HUDEP-2 (cell line): ENCODE results near the gene ARL5B.
A peak's percentile ranks its signal among the peaks of the same experiment; 100 is the strongest.

Experiments used
- DNase-seq, 76 experiments: peaks; one replicate each; lab custom pipeline; 2025; ENCODE audit not compliant: unreplicated experiment in 76 of 76; lab: John Stamatoyannopoulos, UW

Gene ARL5B

GRCh38 chr10:18658271-18659124 is 733 bp upstream of the ARL5B start:
- DNase-seq, result no peak

DNA sequence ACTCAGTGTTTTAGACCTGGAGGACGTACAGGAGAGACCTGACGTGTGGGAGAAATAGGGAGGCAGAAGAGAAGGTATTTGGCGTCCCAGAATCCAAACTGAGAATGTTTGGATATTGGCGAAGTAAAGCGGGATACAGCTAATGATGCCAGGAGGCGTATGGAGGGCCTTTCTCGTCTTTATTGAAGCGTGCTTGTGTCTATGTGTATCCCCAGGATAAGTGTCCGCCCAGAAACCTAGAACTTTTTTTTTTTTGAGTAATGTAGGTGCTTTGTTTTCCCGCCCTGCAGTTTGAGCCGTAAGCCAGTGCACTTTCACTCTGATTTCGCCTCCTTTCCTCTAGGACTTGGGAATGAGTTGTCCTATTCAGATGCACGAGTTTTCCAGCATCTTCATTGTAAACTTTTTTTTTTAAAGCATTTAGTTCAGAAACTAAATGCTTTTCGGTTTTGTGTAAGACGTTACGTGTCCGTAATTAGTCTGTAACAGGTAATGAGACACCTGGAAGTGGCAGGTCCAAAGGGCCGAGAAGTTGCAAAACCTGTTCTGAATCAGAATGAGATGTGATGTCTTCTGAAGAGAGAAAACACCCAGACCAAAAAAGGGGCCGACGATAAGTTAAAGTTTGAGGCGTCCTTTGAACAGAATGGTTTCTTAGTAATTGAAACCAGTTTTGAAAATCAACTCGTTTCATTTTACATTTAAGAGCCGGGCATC is 746 bp downstream of the ARL5B start:
- peak in 3 of 76 experiments; percentile 4 to 46 (median 27) for DNase-seq

DNA sequence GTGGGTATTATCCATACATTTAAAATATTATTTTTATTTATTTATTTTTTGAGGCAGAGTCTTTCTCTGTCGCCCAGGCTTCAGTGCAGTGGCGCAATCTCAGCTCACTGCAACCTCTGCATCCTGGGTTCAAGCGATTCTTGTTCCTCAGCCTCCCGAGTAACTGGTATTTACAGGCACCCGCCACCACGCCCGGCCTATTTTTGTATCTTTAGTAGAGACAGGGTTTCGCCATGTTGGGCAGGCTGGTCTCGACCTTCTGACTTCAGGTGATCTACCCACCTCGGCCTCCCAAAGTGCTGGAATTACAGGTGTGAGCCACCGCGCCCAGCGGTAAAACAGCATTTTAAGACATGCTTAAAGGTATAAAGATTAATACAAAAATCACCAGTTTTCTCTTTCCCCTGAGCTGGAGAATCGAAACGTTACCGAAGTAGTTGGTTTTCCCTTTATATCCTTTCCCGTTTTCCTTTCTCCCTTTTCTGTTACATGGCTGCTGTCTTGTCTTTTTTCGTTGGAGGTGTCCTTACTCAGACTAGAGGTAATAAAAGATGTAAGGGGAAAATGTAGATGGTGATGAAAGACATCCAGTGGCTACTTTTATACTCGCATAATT is 1.7 kb downstream of the ARL5B start:
- no peak for DNase-seq

GRCh38 chr10:18664841-18665478 is 5.7 kb downstream of the ARL5B start:
- DNase-seq, result peak in 10 of 76 experiments; percentile 11 to 51 (median 26)

GRCh38 chr10:18665815-18666558 is 6.8 kb downstream of the ARL5B start:
- no peak for DNase-seq

GRCh38 chr10:18666810-18667209 is 7.6 kb downstream of the ARL5B start:
- DNase-seq, result no peak

DNA sequence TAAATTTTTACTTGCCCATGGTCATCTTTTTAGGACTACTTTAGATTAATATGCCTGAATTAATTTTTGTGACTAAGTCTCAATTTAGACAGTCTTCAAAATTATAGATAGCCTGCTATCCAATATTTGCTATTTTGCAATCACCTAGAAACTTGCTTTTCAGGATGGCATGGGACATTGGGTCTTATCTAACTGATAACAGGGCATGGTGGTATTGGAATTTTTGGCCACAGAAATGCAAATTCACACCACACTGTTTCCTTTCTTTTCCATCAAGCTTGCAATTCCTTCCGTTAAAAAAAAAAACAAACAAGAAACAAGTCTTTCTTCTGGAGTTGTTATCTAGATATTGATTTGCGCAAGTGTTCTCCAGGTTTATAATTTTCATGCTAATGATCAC is 8.8 kb downstream of the ARL5B start:
- DNase-seq, result no peak

GRCh38 chr10:18675086-18675801 is 16.0 kb downstream of the ARL5B start:
- no peak for DNase-seq

DNA sequence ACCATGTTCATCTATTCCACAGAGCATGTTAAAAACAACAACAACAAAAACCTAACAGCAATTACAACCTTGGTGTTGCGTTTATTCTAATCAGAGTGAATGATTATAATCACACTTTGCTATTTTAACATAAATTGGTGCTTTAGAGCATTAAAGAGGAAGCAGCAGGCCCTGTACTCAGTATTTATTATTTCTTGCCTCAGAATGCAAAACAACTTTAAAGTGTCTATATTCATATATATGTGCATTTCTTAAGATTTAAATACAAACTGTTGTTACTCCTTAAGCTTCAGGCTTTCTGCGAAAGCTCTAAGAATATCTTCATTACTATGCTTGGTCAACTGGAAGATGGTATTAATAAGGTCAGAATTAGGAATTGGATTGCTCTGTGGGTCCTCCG is 21.5 kb downstream of the ARL5B start:
- DNase-seq, result no peak

DNA sequence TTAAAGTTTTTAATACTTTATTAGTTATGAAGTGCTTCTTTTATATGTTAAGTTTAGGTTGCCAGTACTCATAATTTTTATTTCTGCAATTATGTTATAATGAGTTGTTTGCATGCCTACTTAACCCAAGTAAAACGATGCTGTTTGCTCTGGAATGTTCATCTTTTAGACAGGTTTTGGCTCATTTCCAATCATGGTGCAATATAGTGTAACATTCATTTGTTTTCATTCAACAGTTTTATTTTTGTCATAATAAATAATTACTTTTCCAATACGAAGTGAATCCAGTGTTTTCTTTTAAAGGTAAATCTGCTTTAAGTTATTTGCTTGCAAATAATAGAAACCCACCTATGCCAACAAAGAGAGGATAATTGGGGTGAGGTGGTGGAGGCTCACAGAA is 22.1 kb downstream of the ARL5B start:
- DNase-seq, result no peak

- no peak for DNase-seq
Measured at GRCh38 chr10:18681971-18682411, 22.8 kb downstream of the ARL5B start.

DNA sequence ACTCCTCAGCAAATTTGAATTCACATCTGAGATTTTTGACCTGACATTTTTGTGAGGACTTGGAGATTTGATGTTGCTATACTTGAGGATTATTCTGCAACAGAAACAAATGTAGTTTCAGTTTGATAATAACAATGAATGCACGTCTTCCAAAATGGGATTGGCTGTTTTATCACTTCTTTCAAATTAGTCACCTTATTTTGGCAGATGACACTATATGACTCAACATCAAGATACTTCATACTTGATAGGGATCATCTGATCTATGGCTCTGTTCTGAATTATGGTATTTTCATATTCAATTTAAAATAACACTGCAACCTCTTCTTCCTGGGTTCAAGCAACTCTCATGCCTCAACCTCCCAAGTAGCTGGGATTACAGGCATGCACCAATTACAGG is 24.2 kb downstream of the ARL5B start:
- peak in 1 of 76 experiments; percentile 8 for DNase-seq

GRCh38 chr10:18684416-18684815 is 25.2 kb downstream of the ARL5B start:
- DNase-seq, result no peak

- no peak for DNase-seq
Measured at GRCh38 chr10:18684953-18685352, 25.7 kb downstream of the ARL5B start.

GRCh38 chr10:18685555-18685954 is 26.3 kb downstream of the ARL5B start:
- DNase-seq, result no peak

GRCh38 chr10:18687195-18687594 is 28.0 kb downstream of the ARL5B start:
- no peak for DNase-seq

DNA sequence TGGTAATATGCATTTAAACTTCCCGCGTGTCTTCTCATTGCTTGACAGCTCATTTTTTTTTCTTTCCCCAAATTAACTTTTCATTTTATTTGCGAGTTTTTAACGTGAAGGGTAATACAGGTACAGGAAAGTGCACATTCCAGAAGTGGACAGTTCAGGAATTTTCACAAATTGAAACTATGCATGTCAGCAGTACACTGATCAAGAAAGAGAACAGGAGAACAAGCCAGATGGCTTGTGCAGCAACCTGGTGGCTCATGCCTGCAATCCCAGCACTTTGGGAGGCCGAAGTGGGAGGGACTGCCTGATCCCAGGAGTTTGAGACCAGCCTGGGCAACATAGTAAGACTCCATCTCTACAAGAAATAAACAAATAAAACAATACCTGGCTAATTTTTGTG is 28.5 kb downstream of the ARL5B start:
- DNase-seq, result no peak

GRCh38 chr10:18689498-18689897 is 30.3 kb downstream of the ARL5B start:
- peak in 4 of 76 experiments; percentile 3 to 10 (median 6) for DNase-seq

GRCh38 chr10:18690541-18690940 is 31.3 kb downstream of the ARL5B start:
- DNase-seq, result no peak
